DND-41 (cell line): Measurements from ENCODE around the gene SLC27A3.

Experiments used
- EZH2 ChIP-seq: IDR thresholded peaks from 3 replicates; pipeline ENCODE4 v1.6.1; 2012; ENCODE audit warnings: borderline replicate concordance, low read depth, mild to moderate bottlenecking, moderate library complexity, low read length, inconsistent platforms; ENCODE audit not compliant: severe bottlenecking
- TF ChIP-seq, protein P1 (sequence below): IDR thresholded peaks from 2 replicates; pipeline ENCODE4 v1.5.1; 2012; ENCODE audit warnings: borderline replicate concordance, low read length, moderate library complexity, mild to moderate bottlenecking; ENCODE audit not compliant: poor library complexity, severe bottlenecking; ENCODE audit errors: extremely low read depth

DNA sequence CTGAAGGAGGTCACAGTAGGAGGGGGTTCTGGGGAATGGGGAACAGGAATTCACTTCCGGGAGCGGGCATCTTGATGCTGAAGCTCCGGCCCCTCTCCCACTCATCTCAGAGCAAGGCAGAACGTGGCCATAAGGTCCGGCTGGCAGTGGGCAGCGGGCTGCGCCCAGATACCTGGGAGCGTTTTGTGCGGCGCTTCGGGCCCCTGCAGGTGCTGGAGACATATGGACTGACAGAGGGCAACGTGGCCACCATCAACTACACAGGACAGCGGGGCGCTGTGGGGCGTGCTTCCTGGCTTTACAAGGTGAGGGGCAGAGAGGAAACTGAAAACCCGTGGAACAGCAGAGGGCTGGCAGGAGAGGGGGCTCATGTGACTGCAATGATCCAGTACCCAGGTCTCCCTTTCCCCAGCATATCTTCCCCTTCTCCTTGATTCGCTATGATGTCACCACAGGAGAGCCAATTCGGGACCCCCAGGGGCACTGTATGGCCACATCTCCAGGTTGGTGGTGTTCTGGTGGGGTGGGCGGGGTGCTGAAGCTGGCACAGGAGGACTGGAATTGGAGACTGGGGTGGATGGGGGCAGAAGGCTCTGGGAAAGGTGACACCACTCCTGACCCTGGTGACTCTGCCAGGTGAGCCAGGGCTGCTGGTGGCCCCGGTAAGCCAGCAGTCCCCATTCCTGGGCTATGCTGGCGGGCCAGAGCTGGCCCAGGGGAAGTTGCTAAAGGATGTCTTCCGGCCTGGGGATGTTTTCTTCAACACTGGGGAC lies 3.0 kb downstream of the SLC27A3 start:
- TF ChIP-seq, protein P1, sequence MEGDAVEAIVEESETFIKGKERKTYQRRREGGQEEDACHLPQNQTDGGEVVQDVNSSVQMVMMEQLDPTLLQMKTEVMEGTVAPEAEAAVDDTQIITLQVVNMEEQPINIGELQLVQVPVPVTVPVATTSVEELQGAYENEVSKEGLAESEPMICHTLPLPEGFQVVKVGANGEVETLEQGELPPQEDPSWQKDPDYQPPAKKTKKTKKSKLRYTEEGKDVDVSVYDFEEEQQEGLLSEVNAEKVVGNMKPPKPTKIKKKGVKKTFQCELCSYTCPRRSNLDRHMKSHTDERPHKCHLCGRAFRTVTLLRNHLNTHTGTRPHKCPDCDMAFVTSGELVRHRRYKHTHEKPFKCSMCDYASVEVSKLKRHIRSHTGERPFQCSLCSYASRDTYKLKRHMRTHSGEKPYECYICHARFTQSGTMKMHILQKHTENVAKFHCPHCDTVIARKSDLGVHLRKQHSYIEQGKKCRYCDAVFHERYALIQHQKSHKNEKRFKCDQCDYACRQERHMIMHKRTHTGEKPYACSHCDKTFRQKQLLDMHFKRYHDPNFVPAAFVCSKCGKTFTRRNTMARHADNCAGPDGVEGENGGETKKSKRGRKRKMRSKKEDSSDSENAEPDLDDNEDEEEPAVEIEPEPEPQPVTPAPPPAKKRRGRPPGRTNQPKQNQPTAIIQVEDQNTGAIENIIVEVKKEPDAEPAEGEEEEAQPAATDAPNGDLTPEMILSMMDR: no peak
- no peak for TF ChIP-seq EZH2
